GM12878 (cell line): Measurements from ENCODE around the gene FBLN7.

Experiments
- CUX1 ChIP-seq: IDR thresholded peaks from 2 replicates; pipeline ENCODE4 v1.6.1; 2012; ENCODE audit warnings: improper control_type of control experiment, low read depth, low read length; ENCODE audit not compliant: insufficient replicate concordance
- HDAC2 ChIP-seq: fragments of 200-600 bp; sonication (generic); IDR thresholded peaks from 2 replicates; pipeline ENCODE4 v1.6.1; 2017
- HDAC6 ChIP-seq: fragments of 200-600 bp; sonication (generic); IDR thresholded peaks from one replicate; pipeline ENCODE4 v1.8.0; 2017; ENCODE audit warnings: antibody characterized with exemption; ENCODE audit not compliant: unreplicated experiment
- IRF3 ChIP-seq: fragments of 450-650 bp; IDR thresholded peaks from 2 replicates; pipeline ENCODE4 v1.6.1; 2014; ENCODE audit warnings: mild to moderate bottlenecking
- MXI1 ChIP-seq: fragments of 150-350 bp; IDR thresholded peaks from 2 replicates; pipeline ENCODE4 v1.6.1; 2011; ENCODE audit warnings: low read depth, mild to moderate bottlenecking, inconsistent platforms, low read length, improper control_type of control experiment
- POLR2A ChIP-seq: IDR thresholded peaks from 2 replicates; pipeline ENCODE4 v1.6.1; 2011; ENCODE audit warnings: low read depth, mild to moderate bottlenecking, low read length
- POLR2AphosphoS5 ChIP-seq: IDR thresholded peaks from 2 replicates; pipeline ENCODE4 v1.6.1; 2011; ENCODE audit warnings: mild to moderate bottlenecking, low read length, inconsistent platforms
- RFX5 ChIP-seq: IDR thresholded peaks from 2 replicates; pipeline ENCODE4 v1.6.1; 2011; ENCODE audit warnings: low read depth, low read length, improper control_type of control experiment
- TF ChIP-seq, protein P1 (sequence below), 3 experiments: IDR thresholded peaks in 2 of 3; conservative IDR thresholded peaks in 1 of 3; 2 replicates each; pipeline ENCODE4 v1.5.1; 2011; ENCODE audit warnings: low read depth in 3 of 3, low read length in 3 of 3, mild to moderate bottlenecking in 3 of 3, control low read depth in 2 of 3, moderate library complexity in 2 of 3, inconsistent platforms in 1 of 3, mixed read lengths in 1 of 3; ENCODE audit not compliant: control insufficient read depth in 2 of 3, insufficient read depth in 1 of 3; ENCODE audit errors: extremely low read depth in 1 of 3
- TF ChIP-seq, protein P2 (sequence below): IDR thresholded peaks from 2 replicates; pipeline ENCODE4 v1.6.1; 2012; ENCODE audit warnings: mild to moderate bottlenecking, low read depth, low read length
- TF ChIP-seq, protein P3 (sequence below): IDR thresholded peaks from 2 replicates; pipeline ENCODE4 v1.6.1; 2011; ENCODE audit warnings: low read depth, mild to moderate bottlenecking, low read length, moderate library complexity, borderline replicate concordance; ENCODE audit errors: extremely low read depth
- TF ChIP-seq, protein P4 (sequence below): IDR thresholded peaks from 2 replicates; pipeline ENCODE4 v1.6.1; 2011; ENCODE audit warnings: low read depth, low read length, improper control_type of control experiment, borderline replicate concordance

- TF ChIP-seq POLR2A, result no peak
- TF ChIP-seq, protein P1, sequence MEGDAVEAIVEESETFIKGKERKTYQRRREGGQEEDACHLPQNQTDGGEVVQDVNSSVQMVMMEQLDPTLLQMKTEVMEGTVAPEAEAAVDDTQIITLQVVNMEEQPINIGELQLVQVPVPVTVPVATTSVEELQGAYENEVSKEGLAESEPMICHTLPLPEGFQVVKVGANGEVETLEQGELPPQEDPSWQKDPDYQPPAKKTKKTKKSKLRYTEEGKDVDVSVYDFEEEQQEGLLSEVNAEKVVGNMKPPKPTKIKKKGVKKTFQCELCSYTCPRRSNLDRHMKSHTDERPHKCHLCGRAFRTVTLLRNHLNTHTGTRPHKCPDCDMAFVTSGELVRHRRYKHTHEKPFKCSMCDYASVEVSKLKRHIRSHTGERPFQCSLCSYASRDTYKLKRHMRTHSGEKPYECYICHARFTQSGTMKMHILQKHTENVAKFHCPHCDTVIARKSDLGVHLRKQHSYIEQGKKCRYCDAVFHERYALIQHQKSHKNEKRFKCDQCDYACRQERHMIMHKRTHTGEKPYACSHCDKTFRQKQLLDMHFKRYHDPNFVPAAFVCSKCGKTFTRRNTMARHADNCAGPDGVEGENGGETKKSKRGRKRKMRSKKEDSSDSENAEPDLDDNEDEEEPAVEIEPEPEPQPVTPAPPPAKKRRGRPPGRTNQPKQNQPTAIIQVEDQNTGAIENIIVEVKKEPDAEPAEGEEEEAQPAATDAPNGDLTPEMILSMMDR (IDR thresholded peaks at IDR 0.05 in 2 of 3, conservative IDR thresholded peaks at IDR 0.05 in 1 of 3; ENCODE audit: control insufficient read depth in 2 of 3, extremely low read depth in 1 of 3, insufficient read depth in 1 of 3, low read depth in 3 of 3, low read length in 3 of 3), result no peak
- TF ChIP-seq HDAC2, result no peak
- TF ChIP-seq, protein P2, sequence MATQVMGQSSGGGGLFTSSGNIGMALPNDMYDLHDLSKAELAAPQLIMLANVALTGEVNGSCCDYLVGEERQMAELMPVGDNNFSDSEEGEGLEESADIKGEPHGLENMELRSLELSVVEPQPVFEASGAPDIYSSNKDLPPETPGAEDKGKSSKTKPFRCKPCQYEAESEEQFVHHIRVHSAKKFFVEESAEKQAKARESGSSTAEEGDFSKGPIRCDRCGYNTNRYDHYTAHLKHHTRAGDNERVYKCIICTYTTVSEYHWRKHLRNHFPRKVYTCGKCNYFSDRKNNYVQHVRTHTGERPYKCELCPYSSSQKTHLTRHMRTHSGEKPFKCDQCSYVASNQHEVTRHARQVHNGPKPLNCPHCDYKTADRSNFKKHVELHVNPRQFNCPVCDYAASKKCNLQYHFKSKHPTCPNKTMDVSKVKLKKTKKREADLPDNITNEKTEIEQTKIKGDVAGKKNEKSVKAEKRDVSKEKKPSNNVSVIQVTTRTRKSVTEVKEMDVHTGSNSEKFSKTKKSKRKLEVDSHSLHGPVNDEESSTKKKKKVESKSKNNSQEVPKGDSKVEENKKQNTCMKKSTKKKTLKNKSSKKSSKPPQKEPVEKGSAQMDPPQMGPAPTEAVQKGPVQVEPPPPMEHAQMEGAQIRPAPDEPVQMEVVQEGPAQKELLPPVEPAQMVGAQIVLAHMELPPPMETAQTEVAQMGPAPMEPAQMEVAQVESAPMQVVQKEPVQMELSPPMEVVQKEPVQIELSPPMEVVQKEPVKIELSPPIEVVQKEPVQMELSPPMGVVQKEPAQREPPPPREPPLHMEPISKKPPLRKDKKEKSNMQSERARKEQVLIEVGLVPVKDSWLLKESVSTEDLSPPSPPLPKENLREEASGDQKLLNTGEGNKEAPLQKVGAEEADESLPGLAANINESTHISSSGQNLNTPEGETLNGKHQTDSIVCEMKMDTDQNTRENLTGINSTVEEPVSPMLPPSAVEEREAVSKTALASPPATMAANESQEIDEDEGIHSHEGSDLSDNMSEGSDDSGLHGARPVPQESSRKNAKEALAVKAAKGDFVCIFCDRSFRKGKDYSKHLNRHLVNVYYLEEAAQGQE, result no peak
- no peak for TF ChIP-seq MXI1
- TF ChIP-seq RFX5, result no peak
- TF ChIP-seq, protein P3, sequence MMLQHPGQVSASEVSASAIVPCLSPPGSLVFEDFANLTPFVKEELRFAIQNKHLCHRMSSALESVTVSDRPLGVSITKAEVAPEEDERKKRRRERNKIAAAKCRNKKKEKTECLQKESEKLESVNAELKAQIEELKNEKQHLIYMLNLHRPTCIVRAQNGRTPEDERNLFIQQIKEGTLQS, result no peak
- TF ChIP-seq CUX1, result no peak
- TF ChIP-seq, protein P4, sequence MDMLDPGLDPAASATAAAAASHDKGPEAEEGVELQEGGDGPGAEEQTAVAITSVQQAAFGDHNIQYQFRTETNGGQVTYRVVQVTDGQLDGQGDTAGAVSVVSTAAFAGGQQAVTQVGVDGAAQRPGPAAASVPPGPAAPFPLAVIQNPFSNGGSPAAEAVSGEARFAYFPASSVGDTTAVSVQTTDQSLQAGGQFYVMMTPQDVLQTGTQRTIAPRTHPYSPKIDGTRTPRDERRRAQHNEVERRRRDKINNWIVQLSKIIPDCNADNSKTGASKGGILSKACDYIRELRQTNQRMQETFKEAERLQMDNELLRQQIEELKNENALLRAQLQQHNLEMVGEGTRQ, result no peak
- TF ChIP-seq POLR2AphosphoS5, result no peak
- TF ChIP-seq IRF3, result no peak
- no peak for TF ChIP-seq HDAC6
Measured at GRCh38 chr2:112181571-112182290, 43.5 kb downstream of the FBLN7 start.
